GM21723 (cell line): ENCODE measurements around the gene ARSK.

Experiments
- ATAC-seq: cut with Tn5 transposase; IDR thresholded peaks from one replicate; pipeline ENCODE4 v1.9.1; 2021; ENCODE audit warnings: mild to moderate bottlenecking, moderate library complexity; ENCODE audit not compliant: unreplicated experiment

ARSK gene

GRCh38 chr5:95554647-95555548, at the start of gene ARSK, which contains the start of gene SKIC3:
Gene ARSK, plus strand, starts transcription at chr5:95555101. Its CDS starts 178 bp downstream, at chr5:95555279.
Gene SKIC3, minus strand, starts transcription at chr5:95554977. Its CDS starts 7,827 bp downstream, at chr5:95547150.
- ATAC-seq: peak; percentile 94

DNA sequence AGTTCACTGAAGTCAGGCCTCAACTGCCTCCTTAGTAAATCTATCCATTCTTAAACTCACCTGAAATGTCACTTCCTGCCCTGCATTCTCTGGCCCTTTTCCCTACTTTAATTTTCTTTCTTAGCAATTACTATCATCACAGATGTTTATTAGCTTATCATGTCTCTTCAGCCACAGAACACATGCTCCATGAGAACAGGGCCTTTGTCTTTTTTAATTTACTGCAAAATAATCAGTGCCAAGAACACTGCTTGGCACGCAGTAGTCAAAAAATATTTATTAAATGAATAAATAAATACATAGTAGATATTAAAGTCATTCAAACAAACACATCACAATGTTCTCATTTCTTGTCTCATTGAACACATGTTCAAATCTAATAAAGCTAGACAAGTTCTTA, 46.4 kb upstream of the ARSK start:
- no peak for ATAC-seq

DNA sequence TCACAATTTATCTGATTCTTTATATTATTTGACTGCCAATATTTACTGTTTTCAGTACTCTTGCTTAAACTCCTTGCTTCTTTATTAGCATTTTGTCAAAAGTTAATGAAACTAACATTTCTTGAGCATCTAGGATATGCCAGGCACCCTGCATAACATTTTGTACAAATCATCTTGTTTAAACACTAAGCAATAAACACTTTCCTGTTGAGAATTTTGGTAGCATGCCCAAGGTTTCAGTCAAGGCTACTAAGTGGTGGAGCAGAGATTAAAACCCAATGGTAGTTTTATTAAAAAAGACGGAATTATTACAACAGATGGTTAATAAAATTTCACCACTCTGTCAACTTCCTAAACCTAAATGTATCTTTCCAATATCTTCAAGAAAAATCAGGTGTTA, 43.3 kb upstream of the ARSK start:
- no peak for ATAC-seq

DNA sequence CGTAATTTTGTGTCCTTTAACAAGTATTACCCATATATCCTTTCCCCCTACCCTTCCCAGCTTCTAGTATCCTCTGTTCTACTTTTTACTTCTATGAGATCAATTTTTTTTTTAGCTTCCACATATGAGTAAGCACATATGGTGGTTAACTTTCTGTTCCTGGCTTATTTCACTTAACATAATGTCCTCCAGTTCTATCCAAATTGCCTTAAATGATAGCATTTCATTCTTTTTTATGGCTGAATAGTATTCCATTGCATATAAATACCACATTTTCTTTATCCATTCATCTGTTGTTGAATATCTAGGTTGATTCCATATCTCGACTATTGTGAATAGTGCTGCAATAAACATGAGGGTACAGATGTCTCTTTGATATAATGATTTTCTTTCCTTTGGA, 36.5 kb upstream of the ARSK start:
- ATAC-seq: no peak

DNA sequence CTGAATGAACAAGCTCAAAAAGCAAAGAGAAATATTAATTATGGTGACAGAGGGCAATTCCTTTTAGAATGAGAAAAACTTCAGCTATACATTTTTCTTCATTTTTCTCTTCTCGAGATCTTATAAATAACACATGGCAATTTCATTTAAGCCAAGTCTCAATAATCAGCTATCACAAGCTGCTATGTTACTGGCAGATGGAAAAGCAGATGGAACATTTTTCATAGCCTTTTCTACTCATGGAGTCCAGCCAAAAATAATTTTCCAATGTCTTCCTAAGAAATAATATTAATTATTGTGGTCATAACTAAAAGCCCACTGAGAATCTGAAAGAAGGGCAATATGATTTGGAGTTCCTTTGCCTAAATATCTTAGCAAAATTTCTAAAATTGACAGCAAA, 35.8 kb upstream of the ARSK start:
- ATAC-seq: no peak

- no peak for ATAC-seq
Measured at GRCh38 chr5:95519681-95520080, 35.2 kb upstream of the ARSK start.

DNA sequence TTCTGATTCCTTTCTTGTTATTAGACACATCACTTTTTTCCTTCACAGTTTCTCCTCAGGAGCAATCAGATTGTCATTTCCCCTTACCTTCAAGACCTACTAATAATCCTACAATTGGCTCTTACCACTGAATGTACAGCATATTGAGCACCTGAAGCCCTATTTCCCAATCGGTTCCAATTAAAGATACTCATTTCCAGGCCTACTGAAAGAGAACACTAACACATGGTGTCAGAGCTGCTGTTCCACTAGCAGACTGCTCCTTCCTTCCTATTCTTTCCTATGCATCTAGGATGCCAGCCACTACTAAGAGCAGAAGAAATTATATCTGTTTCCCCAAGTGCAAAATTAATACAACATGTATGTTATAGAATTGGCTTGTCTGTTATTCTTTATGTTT, 34.7 kb upstream of the ARSK start:
- ATAC-seq: no peak

GRCh38 chr5:95524423-95524822, 30.5 kb upstream of the ARSK start:
- no peak for ATAC-seq

DNA sequence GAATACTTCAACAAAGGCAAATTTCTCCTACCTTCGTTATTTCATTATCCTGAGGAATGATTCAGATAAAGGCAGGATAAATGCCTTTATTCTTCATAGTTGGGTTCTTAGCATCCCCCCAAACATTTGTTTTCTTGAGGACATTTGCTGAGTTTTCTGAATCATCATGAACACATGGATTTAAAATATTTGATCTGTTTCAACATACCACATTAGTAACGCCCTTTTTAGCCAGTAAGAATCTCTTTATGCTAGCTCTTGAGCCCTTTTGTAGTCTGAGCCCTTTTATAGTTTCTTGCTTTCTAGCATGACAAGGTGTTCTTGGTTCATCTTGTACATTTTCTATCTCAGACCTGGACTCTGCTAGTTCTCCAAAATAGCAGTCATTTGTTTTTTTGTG, 28.0 kb upstream of the ARSK start:
- no peak for ATAC-seq

GRCh38 chr5:95528565-95528964, 26.3 kb upstream of the ARSK start:
- ATAC-seq: no peak

DNA sequence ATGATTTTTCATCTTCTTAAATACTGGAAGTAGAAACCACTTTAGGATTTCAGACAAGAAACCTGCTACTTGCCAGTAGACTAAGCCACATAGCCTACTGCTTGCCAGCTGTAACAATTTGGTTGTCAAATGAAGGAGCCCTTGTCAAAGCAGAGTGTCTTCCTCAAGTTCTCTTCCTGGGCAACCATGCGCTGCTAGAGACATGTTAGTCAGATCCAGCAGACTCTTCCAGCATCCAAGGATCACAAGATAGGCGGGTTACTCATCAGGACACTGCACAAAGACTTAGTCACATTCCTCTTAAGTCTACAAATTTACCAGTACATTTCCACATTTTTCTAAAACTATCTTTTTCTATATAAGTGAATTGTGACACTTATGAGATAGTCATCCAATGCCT, 24.5 kb upstream of the ARSK start:
- no peak for ATAC-seq

- peak; percentile 62 for ATAC-seq
Measured at GRCh38 chr5:95531491-95531890, 23.4 kb upstream of the ARSK start.

DNA sequence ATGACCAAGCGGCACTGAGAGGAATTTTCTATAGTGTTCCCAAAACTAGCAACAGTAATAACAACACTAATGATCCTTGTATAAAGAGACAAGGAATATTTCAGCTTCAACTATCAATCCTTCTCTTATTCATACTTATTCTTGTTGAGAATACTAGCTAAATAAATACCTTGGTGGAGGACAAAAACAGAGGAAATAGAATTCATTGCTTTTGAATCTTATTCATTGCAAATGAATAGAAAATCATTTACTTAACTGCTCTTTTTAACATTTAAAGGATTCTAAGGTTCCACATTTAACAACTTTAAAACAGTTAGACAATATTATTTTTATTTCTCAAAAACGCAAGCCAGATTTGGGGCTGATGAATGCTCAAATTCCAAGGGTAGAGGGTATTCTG, 22.5 kb upstream of the ARSK start:
- ATAC-seq: no peak

GRCh38 chr5:95533106-95533505, 21.8 kb upstream of the ARSK start:
- no peak for ATAC-seq

GRCh38 chr5:95533761-95534160, 21.1 kb upstream of the ARSK start:
- no peak for ATAC-seq

- ATAC-seq: no peak
Measured at GRCh38 chr5:95537501-95537900, 17.4 kb upstream of the ARSK start.

DNA sequence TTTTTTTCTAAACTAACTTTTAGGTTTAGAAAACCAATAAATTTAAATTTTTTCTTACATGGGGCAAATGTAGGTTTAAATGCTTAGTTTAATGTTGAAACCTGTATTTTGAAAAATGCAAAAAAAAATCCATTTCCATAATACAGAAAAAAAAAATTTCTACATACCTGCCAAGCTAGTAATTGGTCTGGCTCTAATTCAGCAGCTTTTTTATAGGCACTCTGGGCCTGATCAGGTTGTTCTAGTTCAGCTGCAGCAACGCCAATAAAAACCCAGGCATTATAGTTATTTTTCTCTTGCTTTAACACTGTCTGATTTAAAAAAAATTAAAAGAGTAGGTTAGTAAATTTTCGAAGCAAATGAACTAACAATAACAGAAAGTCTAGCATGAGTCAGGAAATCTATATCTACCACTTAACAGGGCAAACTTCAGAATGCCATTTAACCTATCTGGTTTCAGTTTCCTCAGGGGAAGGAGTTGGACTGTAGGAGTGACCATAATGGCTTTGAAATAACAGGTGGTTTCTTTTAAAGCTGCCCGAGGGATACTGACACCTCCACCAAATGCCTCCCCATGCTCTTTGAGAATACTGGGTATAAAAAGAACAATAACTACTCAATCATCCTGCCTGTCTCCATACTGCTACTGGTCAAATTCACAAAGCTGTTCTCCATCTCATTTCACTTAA, 11.7 kb upstream of the ARSK start:
- ATAC-seq: no peak

DNA sequence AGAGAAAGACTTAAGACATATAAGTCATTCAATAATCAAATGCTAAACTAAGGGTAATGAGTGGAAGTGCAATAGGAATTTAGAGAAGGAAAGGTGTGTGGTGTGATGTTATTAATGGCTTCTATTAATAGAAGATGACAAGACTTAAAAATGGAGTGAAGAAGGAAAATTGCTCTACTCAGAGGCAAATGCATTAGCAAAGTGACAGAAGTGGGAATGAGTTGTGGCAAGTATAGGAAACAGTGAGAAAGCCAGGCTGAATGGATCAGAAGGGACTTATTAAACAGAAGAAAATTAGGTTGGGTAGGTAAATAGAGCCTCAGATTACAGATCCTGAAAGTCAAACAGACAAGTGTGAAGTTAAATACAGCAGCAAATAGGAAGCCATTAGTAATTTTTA, 5.9 kb upstream of the ARSK start:
- ATAC-seq: no peak

- peak; percentile 32 for ATAC-seq
Measured at GRCh38 chr5:95554331-95554646, 612 bp upstream of the ARSK start.

DNA sequence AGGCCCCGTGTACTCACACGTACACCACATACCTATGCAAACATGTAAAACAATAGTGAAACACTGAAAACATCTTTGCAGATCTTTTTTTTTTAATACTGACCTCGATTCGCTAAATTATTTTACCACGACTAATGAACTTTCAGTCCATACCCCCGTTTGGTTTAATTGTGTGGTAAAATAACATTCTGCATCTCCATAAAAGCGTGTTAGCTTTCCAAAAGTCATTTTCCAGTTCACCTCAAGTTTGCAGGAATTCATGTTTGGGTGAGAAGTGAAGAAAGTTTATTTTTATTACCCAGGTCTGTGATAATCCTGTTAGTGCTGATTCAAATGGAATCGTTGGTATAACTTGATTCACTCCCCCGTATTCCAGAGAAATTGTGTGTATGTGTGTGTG, 652 bp downstream of the ARSK start:
- ATAC-seq: no peak

- no peak for ATAC-seq
Measured at GRCh38 chr5:95557841-95558240, 2.9 kb downstream of the ARSK start.

- ATAC-seq: no peak
Measured at GRCh38 chr5:95562282-95562681, 7.4 kb downstream of the ARSK start.
